GM18526 (cell line): ENCODE data around the gene TRPM8.

Experiments
- POLR2A ChIP-seq: IDR thresholded peaks from 3 replicates; pipeline ENCODE4 v1.6.1; 2011; ENCODE audit not compliant: insufficient read length; ENCODE audit errors: extremely low read depth

TRPM8 gene

DNA sequence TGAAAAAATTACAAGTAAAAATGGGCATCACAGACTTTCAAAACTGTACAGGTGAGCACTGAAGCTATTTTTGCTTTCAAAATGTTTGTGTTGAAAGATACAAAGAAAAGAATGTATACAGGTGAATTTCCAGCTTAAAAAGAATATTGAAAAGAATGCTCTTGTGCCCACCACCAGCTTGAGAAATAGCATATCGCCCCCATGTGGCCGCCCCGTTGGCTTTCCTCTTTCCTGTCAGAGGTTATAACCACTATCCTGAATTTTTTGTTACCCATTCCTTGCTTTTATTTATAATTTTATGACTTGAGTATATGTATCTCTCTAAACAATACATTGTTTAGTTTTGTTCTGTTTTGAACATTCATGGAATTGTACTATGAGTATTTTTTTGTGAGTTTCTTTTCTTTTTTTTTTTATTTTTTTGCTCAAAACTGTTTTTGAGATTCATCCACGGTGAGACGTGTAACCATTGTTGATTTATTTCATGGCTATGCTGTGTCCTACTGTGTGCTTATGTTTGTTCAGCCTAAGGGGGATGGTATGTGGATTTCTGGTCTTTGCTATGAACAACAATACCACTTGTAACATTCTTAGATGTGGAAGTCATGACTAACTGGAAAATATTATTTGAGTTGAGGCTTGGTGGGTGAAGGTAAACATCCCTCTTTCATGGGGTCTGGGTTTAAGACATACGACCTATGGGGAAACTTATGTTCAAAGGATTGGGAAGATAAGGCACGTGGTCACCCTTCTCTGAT is 11.6 kb downstream of the TRPM8 start:
- TF ChIP-seq POLR2A: no peak

DNA sequence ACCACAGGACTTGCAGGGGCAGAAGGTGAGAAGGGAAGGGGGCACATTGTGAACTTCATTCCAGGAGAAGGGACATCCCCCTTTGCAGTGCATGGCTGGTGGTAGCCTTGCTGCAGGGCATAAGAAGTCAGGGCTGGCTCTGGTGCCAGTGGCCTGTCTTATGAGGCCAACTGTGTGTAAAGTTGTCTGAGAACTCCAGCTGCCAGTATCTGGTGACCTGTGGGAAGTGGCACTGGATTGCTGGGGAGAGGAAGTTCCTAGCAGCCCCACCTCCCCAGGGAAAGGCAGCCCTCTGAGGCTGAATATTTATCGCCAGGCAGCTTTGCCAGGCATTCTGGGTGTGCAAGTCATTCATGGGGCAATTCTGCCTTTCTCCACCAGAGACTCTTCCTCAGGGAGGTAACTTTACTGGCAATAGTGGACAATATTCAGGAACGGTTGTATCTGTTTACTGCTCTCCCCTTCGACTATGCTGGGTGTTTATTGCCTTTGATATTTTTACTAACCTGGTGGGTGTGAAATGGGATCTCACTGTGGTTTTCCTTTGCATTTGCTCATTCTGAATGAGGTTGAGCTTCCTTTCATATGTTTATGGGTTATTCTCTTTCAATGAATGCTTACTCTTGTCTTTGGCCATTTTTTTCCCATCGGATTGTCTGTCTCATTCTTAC is 12.3 kb downstream of the TRPM8 start:
- TF ChIP-seq POLR2A: no peak

DNA sequence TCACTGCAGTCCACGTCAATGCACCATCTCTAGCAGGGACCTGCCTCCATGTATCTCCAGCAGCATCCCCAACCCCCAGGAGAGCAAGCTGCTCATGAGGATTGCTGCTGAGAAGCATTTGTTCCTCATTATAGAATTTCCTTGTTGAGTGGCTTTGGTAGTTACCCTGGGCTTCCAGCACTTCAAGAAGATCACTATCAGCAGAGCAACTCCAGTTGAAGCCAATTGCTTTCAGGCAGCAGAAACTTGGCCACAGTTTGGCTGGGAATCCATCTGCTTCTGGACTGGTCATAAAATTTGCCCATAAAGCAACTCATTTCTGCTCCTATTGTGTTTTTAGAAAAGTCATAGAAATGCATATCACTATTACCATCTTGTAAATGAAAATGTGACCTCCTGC is 17.4 kb downstream of the TRPM8 start:
- no peak for TF ChIP-seq POLR2A

DNA sequence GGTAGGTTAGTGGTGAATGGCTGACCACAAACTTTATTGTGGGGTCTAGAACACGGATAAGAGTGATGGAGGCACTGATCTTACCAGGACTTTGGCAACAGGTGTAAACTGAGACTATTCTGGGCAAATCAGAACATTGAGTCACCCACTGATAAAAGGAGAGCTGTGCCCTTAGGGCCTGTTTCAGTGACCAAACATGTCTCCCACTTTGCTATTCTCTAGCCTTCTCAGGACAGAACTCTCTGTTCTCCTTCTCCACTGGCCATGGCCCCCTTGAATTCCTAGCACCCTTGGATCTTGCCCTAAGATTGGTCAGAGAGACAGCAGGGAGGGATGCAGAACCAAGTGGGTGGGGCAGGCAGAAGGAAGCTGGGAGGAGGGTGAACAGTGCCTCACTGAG is 18.3 kb downstream of the TRPM8 start:
- TF ChIP-seq POLR2A: no peak

DNA sequence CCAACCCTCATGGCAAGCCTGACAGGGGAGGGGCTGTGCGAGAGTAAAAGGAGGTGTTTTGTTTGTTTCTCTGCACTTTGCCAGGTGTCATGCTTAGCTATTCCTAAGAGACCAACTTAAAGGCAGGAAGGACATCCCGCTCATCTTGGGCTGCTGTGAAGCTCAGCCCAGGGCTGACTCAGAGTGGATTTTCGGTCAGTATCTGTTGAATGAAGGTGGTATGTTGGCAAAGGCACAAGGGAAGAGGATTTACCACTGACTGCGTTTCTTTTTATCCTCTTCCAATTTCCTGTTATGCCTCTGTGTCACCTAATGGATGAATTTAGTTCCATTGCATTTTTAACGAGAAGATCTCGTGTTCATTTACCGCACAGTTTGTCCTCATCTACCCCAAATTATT is 18.9 kb downstream of the TRPM8 start:
- no peak for TF ChIP-seq POLR2A

DNA sequence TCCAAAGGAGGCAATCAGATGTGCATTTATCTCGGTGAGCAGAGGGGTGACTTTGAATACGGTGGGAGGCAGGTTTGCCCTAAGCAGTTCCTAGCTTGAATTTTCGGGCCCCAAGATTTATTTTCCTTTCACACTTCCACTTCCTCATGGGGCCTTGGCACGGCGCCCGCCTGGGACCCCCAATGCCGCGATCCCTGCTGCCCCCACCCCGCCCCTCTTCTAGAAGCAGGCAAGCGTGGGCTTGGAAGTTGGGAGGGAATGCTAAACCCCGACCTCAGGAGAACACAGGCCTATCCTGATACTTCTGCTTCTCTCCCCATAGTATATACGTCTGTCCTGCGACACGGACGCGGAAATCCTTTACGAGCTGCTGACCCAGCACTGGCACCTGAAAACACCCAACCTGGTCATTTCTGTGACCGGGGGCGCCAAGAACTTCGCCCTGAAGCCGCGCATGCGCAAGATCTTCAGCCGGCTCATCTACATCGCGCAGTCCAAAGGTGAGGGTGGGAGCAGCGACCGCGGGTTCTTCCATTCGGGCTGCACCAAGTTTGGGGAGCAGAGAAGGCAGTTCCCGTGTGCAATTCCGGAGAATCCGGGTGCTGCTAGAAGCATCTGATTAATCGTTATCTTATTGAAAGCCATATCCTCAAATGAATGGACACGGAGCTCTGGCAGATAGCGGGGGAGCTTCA is 21.6 kb downstream of the TRPM8 start:
- no peak for TF ChIP-seq POLR2A

DNA sequence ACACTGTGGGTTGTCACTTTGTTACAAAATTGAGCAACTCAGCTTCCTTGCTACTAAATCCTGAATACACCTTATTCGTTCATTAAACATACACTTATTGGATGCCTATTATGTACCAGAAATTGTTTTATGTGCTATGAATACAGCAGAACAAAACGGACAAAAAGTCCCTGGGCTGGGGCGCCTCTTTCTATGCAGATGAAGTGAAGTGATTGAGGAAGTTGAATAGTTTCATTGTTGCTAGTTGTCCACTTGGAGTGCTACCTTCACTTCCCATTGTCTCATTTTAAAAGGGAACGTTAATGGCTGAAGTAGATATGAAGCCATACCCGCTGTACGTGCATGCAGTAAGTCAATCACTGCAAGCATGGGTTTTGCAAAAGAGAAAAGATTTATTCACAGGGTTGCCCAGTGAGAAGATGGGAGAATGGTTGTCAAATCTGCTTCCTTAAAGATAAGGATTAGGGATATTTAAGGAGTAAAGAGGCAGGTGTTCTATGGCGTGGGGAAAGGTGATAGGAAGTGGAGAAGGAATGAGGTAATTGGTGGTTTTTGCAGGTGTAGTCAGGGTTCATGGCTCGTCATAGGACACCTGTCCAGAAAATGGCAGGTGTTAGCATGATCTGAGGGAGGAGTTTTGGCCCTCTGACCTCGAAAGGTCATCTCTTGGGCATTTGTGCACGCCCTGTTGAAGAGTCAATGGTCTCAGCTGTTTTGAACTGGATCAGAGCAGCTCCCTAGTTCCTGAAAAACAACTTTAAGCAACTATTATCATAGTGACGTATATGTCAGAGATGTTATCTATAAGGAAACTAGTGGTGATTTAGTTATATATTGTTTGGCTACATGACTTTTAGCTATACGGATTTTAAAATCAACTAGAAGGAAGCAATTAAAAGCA is 23.5 kb downstream of the TRPM8 start:
- TF ChIP-seq POLR2A: no peak

DNA sequence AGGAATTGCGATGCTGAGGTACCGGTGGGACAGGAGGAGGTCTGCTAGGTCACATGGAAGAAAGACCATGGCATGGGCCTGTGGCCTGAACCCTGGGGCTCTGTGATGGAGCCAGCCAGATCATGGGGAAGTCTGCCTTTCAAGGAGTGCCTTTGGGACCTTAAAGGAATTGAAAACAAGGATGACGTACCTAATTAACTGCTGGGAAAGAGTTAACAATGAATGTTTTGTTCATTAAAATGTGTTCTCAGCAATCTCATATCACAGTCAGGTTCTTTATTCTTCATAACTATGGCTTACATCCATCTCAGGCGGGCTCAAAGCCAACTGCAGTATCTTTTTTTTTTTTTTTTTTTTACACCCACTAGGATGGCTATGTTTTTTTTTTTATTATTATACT is 25.6 kb downstream of the TRPM8 start:
- TF ChIP-seq POLR2A: no peak

DNA sequence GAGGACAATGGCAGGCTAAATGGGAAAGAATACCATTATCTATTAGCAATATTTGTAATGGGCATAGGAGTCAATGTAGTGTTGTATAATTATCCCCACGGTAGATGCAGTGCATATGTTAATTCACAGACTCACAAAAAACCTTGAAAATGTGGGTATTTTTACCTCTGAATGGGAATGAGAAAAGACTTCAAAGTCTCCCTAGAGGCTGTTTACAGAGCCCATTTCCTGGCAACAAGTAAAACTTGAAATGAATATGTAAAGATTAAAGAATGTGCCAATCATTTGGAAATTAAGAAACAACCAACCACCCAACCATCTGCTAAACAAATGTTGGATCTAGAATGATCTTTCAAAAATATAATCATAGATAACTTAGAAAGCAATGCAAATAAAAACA is 27.1 kb downstream of the TRPM8 start:
- no peak for TF ChIP-seq POLR2A

DNA sequence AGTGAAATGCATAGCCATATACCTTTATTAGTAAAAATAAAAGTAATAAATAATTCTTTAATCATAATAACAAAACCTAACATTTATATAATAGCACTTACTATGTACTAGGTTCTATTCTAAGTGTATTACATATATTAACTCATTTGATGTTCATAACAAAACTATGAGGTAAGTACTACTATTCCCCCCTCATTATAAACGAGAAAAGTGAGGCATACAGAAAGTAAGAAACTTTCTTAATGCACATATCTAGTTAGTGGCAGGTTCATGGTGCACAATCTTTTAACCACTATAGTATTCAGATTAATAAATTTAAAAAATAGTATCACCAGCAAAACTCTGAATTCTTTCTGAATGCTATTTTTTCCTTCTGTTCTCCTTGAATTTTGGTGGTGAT is 27.5 kb downstream of the TRPM8 start:
- TF ChIP-seq POLR2A: no peak

DNA sequence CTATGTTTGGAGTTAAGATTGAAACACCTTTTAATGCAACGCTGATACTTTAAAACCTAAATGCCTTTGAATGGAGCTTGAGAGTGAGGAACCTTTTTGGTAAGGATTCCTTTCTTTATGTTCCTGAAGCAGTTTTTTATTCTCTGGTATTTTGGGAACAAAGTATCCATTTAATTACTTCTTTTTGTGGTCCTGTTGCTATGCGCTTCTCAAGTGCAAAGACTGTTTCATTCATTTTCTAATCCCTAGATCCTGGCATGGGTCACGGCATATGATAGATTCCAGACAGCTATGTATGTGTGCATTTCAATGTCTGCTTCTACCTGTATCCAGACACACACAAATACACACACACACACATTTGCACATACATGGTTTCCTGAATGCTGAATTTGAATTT is 28.0 kb downstream of the TRPM8 start:
- no peak for TF ChIP-seq POLR2A

DNA sequence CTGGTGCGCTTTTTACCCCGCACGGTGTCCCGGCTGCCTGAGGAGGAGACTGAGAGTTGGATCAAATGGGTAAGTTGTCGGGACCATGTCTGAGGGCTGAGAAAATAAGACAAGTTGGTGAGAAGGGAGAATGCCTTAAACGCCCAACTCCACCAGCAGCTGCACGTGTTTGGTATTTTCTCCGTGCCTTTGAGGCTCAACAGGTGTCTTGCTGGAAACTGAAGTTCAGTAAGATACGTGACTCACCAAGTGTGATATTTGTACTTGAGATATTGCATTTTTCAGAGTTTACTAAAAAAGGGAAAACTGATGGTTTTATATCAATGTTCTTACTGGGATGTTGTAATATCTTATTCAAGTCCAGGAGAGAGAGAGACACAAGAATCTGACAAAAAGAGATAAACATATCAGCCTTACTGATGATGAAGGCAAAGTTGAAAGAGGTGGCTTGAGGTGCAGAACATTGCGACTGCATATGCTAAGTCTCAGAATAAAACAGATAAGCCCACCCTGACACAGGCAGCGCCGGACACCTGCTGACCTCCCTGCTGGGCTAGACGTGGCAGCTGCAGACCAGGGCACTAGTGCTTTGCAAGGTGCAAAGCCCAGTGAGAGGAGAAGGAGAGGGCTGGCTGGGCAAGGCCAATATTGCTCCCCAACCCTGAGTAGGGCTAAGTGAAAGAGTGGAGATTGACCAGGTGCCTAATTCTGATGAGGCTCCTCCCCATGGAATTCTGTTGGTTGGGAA is 33.1 kb downstream of the TRPM8 start:
- TF ChIP-seq POLR2A: no peak

DNA sequence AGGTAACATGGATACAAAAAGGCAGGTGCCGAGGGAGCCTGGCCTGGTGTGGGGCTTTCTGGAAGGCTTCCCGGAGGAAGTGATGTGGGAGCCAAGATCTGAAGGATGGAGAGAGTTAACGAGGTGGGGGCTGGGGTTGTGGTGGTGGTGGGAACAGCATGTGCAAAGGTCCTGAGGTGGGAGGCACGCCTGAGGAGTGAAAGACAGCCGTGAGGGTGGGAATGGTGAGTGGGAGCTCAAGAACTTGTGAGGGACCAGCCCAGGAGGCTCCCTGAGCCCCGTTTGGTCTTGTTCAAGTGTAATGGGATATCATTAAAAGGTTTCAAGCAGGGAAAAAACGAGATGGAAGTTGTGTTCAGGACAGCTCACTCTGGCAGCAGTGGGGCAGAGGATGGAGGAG is 35.2 kb downstream of the TRPM8 start:
- no peak for TF ChIP-seq POLR2A

DNA sequence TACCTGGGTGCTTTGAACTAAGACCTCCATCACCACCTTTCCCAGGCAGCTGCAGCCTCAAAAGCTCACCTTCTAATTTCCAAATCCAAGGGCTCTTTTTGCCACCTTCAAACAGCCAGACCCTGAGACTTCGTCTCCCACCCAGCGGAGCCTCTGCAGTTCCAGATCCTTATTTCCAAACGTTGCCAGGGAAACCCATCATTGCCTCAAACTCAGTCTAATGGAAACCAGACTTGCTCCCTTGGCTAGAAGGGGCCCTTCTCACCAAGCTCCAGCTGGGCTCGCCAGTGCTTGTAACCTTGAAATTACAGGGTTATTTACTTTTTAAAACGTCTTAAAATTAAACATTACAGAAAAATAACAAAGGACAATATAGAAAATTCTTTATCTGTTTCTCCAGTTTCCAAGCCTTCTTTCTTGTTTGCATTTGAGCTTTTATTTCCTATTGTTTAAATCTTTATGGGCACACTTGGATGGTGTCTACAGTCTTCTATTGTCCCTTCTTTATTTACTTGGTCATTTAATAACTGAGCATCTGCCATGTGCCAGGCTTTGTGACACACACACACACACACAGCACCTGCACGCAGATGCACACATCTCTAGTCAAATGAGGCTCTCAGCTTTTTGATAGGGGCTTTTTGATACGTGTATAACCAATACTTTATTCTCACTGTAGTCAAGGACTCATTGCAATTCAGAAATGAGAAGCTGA is 36.1 kb downstream of the TRPM8 start:
- TF ChIP-seq POLR2A: no peak
